ENCODE measurements around the gene HBG1. TPM values are rescaled to one million over a fixed set of nuclear protein-coding genes. Genes with fewer than 3 reads are reported as not detected.

Gene HBG1
- total and polyA plus RNA-seq, 2 donors (not counting 1 experiment from before 2014, with no cell fraction given): not detected

DNA sequence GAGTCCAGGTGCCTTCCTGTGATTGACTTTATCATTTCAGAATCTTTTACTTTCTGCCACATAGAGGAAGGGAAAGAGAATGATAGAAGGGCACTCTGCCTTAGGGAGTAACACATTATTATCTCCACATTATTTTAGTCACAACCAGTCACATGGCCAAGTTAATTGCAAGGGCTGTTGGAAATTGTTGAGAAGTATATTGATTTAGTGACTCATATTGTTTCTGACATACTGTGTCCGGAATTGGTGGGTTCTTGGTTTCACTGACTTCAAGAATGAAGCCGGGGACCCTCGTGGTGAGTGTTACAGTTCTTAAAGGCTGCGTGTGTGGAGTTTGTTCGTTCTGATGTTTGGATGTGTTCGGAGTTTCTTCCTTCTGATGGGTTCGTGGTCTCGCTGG lies 43.4 kb upstream of the HBG1 start:
- no peaks in the 10 kb centered on the region for H3K27me3 ChIP-seq (replicated peaks in 1 of 4; ENCODE audit: control extremely low read depth in 1 of 4, control insufficient read depth in 3 of 4, insufficient read depth in 4 of 4, low read length in 3 of 4)
- H3K4me1 Mint-ChIP-seq: no peaks in the 10 kb centered on the region
- POLR2A ChIA-PET: no interaction called here

DNA sequence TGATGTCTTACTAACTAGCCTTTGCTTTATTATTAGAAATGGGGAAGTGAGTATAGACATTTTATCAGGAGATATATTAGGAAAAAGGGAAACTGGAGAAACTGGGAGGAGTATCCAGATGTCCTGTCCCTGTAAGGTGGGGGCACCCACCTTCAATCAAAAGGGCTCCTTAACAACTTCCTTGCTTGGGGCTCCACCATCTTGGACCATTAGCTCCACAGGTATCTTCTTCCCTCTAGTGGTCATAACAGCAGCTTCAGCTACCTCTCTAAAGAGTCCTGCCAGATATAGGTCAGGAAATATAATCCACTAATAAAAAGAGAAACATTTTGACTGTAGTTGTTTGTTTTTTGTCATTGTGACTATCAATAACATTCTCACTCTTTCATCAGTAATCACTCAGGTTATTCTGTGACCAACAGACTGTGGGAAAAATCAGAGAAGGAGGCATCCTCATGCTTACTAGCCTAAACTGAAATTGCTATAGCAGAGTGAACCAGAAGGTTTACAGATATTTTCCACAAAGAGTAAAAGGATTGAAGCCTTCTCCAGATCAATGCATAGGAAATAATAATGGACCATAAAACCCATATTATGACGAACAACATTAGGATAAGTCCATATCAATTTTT lies 41.7 kb upstream of the HBG1 start:
- no peak for DNase-seq
- Histone ChIP-seq H4K20me1 (ENCODE audit: control insufficient read depth, insufficient read depth, low read length, poor library complexity, severe bottlenecking) (no peaks in the 10 kb centered on the region), H3K4me2 (replicated peaks; ENCODE audit: low read depth, low read length, poor library complexity, severe bottlenecking) (no peak overlapping the region), H3K9ac (ENCODE audit: low read length) (no peak overlapping the region), H3K36me3 (replicated peaks in 1 of 2; ENCODE audit: control extremely low read depth in 1 of 2, control insufficient read depth in 1 of 2, extremely low read depth in 1 of 2, insufficient read depth in 2 of 2, low read length in 1 of 2) (no peaks in the 10 kb centered on the region), H3K4me1 (ENCODE audit: control insufficient read depth in 2 of 2, insufficient read depth in 2 of 2, low read length in 2 of 2) (no peaks in the 10 kb centered on the region), H2AFZ (ENCODE audit: insufficient read depth, low read depth, low read length, poor library complexity, severe bottlenecking) (no peak overlapping the region), H3K79me2 (ENCODE audit: control insufficient read depth, insufficient read depth, low read length) (no peaks in the 10 kb centered on the region), H3K9me3 (ENCODE audit: control extremely low read depth in 1 of 3, control insufficient read depth in 2 of 3, insufficient read depth in 1 of 3, low read length in 2 of 3) (no peaks in the 10 kb centered on the region), H3K27me3 (replicated peaks in 1 of 4; ENCODE audit: control extremely low read depth in 1 of 4, control insufficient read depth in 3 of 4, insufficient read depth in 4 of 4, low read length in 3 of 4) (no peaks in the 10 kb centered on the region), H3K27ac (ENCODE audit: low read length in 2 of 2) (no peak overlapping the region), H3K4me3 (ENCODE audit: control extremely low read depth in 1 of 5, extremely low read depth in 1 of 5, insufficient read depth in 1 of 5, low read depth in 2 of 5, low read length in 4 of 5) (no peak overlapping the region)
- Mint-ChIP-seq H3K9me3 (ENCODE audit: insufficient read depth) (no peaks in the 10 kb centered on the region), H3K27me3 (no peaks in the 10 kb centered on the region), H3K4me3 (no peak overlapping the region), H3K4me1 (no peaks in the 10 kb centered on the region), H3K27ac (no peak overlapping the region)
- ATAC-seq (ENCODE audit: low read depth): no peak
- no CpG with 5 or more reads among the region's 1 CpG for WGBS (ENCODE audit: insufficient coverage)
- TF ChIP-seq EZH2 (IDR thresholded peaks at IDR 0.05; ENCODE audit: borderline replicate concordance, insufficient read depth, low read depth, low read length, poor library complexity, severe bottlenecking): no peak
- TF ChIP-seq, protein P1, sequence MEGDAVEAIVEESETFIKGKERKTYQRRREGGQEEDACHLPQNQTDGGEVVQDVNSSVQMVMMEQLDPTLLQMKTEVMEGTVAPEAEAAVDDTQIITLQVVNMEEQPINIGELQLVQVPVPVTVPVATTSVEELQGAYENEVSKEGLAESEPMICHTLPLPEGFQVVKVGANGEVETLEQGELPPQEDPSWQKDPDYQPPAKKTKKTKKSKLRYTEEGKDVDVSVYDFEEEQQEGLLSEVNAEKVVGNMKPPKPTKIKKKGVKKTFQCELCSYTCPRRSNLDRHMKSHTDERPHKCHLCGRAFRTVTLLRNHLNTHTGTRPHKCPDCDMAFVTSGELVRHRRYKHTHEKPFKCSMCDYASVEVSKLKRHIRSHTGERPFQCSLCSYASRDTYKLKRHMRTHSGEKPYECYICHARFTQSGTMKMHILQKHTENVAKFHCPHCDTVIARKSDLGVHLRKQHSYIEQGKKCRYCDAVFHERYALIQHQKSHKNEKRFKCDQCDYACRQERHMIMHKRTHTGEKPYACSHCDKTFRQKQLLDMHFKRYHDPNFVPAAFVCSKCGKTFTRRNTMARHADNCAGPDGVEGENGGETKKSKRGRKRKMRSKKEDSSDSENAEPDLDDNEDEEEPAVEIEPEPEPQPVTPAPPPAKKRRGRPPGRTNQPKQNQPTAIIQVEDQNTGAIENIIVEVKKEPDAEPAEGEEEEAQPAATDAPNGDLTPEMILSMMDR (IDR thresholded peaks at IDR 0.05): no peak
- POLR2A ChIA-PET: no interaction called here
- intact Hi-C loops (cut with micrococcal nuclease): no loop called here
- CTCF ChIA-PET: interaction anchor here (1.4 kb wide), 1 partner anchor 20 kb away, joined by 4 read pairs; no protein-coding TSS in a partner anchor

More for the DNA sequence above, 43.4 kb upstream of the HBG1 start:
- CTCF ChIA-PET: no interaction called here
- Mint-ChIP-seq H3K9me3 (ENCODE audit: insufficient read depth) (no peaks in the 10 kb centered on the region), H3K27ac (no peak overlapping the region), H3K27me3 (peaks cover 4% of the 10 kb centered on the region), H3K4me3 (no peak overlapping the region)
- H3K79me2 ChIP-seq (ENCODE audit: control insufficient read depth, insufficient read depth, low read length): no peaks in the 10 kb centered on the region
- no peaks in the 10 kb centered on the region for H3K36me3 ChIP-seq (replicated peaks in 1 of 2; ENCODE audit: control extremely low read depth in 1 of 2, control insufficient read depth in 1 of 2, extremely low read depth in 1 of 2, insufficient read depth in 2 of 2, low read length in 1 of 2)
- no peak for TF ChIP-seq EZH2 (IDR thresholded peaks at IDR 0.05; ENCODE audit: borderline replicate concordance, insufficient read depth, low read depth, low read length, poor library complexity, severe bottlenecking)
- TF ChIP-seq, protein P1 (IDR thresholded peaks at IDR 0.05): no peak
- H2AFZ ChIP-seq (ENCODE audit: insufficient read depth, low read depth, low read length, poor library complexity, severe bottlenecking): no peak overlapping the region
- WGBS (ENCODE audit: insufficient coverage): 95% methylated on average over 8 of the region's 8 CpGs
- no peak overlapping the region for H3K4me2 ChIP-seq (replicated peaks; ENCODE audit: low read depth, low read length, poor library complexity, severe bottlenecking)
- no peaks in the 10 kb centered on the region for H3K9me3 ChIP-seq (ENCODE audit: control extremely low read depth in 1 of 3, control insufficient read depth in 2 of 3, insufficient read depth in 1 of 3, low read length in 2 of 3)
- H3K4me1 ChIP-seq (ENCODE audit: control insufficient read depth in 2 of 2, insufficient read depth in 2 of 2, low read length in 2 of 2): no peaks in the 10 kb centered on the region
- H3K4me3 ChIP-seq (ENCODE audit: control extremely low read depth in 1 of 5, extremely low read depth in 1 of 5, insufficient read depth in 1 of 5, low read depth in 2 of 5, low read length in 4 of 5): no peak overlapping the region
- DNase-seq (no peak), ATAC-seq (ENCODE audit: low read depth) (no peak)
- intact Hi-C loops (cut with micrococcal nuclease): no loop called here
- H4K20me1 ChIP-seq (ENCODE audit: control insufficient read depth, insufficient read depth, low read length, poor library complexity, severe bottlenecking): no peaks in the 10 kb centered on the region
- no peak overlapping the region for H3K27ac ChIP-seq (ENCODE audit: low read length in 2 of 2)
- no peak overlapping the region for H3K9ac ChIP-seq (ENCODE audit: low read length)
